GM12874 (cell line): Measurements from ENCODE around the gene LPO.

Experiments used
- CTCF ChIP-seq: IDR thresholded peaks from 2 replicates; pipeline ENCODE4 v1.5.1; 2011; ENCODE audit warnings: low read depth, mild to moderate bottlenecking, control low read depth, low read length, moderate library complexity; ENCODE audit not compliant: insufficient read depth

LPO gene

GRCh38 chr17:58242171-58242784, 3.9 kb downstream of the LPO start:
- no peak for TF ChIP-seq CTCF

DNA sequence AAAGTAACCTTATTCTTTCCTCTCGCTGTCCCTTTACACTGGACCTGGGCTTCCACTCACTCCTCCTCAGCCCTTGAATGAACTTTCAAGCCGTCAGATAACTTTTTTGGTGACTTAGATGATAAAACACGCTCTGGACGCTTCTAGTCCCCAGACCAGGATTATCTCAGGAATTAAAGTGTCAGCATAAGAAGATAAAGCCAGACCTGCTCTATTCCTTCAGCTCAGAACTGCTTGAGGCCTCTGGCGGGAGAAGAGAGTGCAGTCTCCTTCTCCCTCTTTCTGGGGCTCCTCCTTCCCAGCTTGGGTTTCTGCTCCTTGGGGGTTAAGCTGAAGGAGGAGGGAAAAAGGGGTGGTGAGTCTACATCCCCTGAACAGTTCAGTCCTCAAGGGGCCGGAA, 6.6 kb downstream of the LPO start:
- TF ChIP-seq CTCF, result no peak

GRCh38 chr17:58245428-58246103, 7.2 kb downstream of the LPO start:
- no peak for TF ChIP-seq CTCF

DNA sequence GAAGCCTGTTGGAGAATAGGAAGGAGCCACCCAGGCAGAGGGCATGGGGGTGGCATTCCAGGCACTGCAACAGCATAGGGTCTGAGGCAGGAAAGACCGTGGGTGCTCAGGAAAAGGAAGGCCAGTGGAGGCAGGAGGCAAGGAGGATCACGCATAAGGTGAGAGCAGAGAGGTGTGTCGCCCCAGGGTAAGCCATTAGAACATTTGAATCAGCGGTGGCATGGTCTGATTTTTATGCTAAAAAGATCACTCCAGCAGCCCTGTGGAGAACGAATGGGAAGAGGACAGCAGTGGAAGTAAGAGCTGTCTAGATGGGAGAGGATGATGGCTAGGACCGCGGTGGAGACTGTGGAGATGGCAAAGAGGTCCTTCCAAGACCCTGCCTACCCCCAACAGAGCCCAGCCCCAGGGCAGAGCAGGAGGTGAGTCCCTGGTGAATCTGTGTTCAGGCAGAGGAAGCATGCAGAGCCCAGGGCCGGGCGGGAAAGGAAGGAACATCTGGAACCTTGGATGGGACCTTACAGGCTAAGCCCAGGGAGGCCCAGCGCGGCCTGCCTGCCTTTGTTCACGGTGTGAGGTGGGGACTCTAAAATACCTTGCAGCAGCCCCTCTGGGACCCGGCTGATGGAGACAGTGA, 7.8 kb downstream of the LPO start:
- no peak for TF ChIP-seq CTCF

DNA sequence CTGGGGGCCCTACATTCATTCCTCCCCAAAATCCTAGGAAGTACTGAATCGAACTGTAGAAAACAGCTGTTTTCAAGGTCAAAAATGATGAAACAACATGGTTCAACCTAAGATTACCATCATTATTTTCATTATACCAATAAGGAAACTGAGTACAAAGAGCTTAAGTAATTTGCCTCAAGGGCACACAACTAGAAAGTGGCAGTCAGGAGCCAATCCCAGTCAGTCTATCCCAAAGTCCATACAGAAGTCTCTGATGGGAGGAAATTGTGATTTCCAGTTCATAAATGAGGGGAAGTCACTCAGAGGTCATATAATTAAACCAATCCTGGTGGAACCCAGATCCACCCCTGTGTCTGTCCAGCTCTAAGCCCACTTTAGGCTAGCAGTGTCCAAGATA, 8.4 kb downstream of the LPO start:
- no peak for TF ChIP-seq CTCF

GRCh38 chr17:58247511-58248363, 9.4 kb downstream of the LPO start:
- TF ChIP-seq CTCF, result no peak

DNA sequence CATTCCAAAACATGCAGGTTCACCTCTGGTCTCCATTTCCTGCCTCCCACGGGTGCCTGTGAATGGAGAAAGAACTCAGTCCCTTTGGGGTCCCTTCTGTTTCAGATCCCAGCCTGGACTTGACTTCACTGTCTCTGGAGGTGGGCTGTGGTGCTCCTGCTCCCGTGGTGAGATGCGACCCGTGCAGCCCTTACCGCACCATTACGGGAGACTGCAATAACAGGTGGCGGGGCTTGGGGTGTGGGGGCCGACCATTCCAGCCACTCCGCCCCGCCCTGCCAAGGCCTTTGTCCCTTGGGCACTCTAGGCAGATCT, 10.5 kb downstream of the LPO start:
- TF ChIP-seq CTCF, result no peak
